SK-N-SH (cell line): ENCODE results near the gene EXOC4. TPM values are rescaled to one million over a fixed set of nuclear protein-coding genes. Genes with fewer than 3 reads are reported as not detected.

Experiments used
- CTCF ChIA-PET: fragments of 300-600, 350-600 bp; formaldehyde crosslinking; extraction: SDS; loops from one replicate; lab custom pipeline; 2021; lab: Yijun Ruan, JAX
- POLR2A ChIA-PET: fragments of 350-600 bp; sonication (Branson Sonifier 250); formaldehyde crosslinking; extraction: SDS; loops from one replicate; lab custom pipeline; 2020; ENCODE audit warnings: antibody characterized with exemption, inconsistent platforms; lab: Yijun Ruan, JAX
- DNase-seq: peaks from one replicate; pipeline ENCODE4 v3.0.0; 2012
- H2AFZ ChIP-seq: fragments of 200-600 bp; sonication (generic); 2 replicates; pipeline ENCODE4 v1.8.1; 2016; ENCODE audit warnings: antibody characterized with exemption, mild to moderate bottlenecking, low read depth
- H3F3A ChIP-seq: fragments of 200-600 bp; sonication (generic); replicated peaks from 2 replicates; pipeline ENCODE3; 2016; ENCODE audit warnings: antibody characterized with exemption, mild to moderate bottlenecking; ENCODE audit not compliant: insufficient read depth
- H3K27ac ChIP-seq, 2 experiments: fragments of 200-500 bp in 1 of 2; fragments of 200-600 bp in 1 of 2; sonication (Bioruptor generic) in 1 of 2; sonication (generic), shearing (Covaris generic) in 1 of 2; 2 replicates each; pipeline versions ENCODE4 v1.5.1 to v1.6.1; 2014 to 2016; ENCODE audit warnings: low read depth in 2 of 2, inconsistent platforms in 1 of 2, low read length in 1 of 2, mild to moderate bottlenecking in 1 of 2, mixed read lengths in 1 of 2
- H3K27me3 ChIP-seq: fragments of 200-600 bp; sonication (generic), shearing (Covaris generic); 2 replicates; pipeline ENCODE4 v1.6.1; 2016; ENCODE audit warnings: mixed run types; ENCODE audit not compliant: insufficient read depth
- H3K36me3 ChIP-seq, 2 experiments: fragments of 200-500 bp in 1 of 2; fragments of 200-600 bp in 1 of 2; sonication (Bioruptor generic) in 1 of 2; sonication (generic) in 1 of 2; replicated peaks in 1 of 2; 2 replicates each; pipeline versions ENCODE3 to v1.5.1; 2014 to 2016; ENCODE audit warnings: low read length in 1 of 2, mild to moderate bottlenecking in 1 of 2; ENCODE audit not compliant: insufficient read depth in 2 of 2, control insufficient read depth in 1 of 2
- H3K4me1 ChIP-seq, 2 experiments: fragments of 200-500 bp in 1 of 2; fragments of 200-600 bp in 1 of 2; sonication (Bioruptor generic) in 1 of 2; sonication (generic), shearing (Covaris generic) in 1 of 2; 2 replicates each; pipeline versions ENCODE4 v1.5.1 to v1.6.1; 2014 to 2016; ENCODE audit warnings: low read depth in 1 of 2, low read length in 1 of 2, mixed run types in 1 of 2; ENCODE audit not compliant: insufficient read depth in 2 of 2, control insufficient read depth in 1 of 2
- H3K4me2 ChIP-seq: fragments of 200-600 bp; sonication (generic), shearing (Covaris generic); 2 replicates; pipeline ENCODE4 v1.6.1; 2017; ENCODE audit warnings: mixed run types
- H3K4me3 ChIP-seq, 2 experiments: fragments of 200-500 bp in 1 of 2; fragments of 200-600 bp in 1 of 2; sonication (Bioruptor generic) in 1 of 2; sonication (generic), shearing (Covaris generic) in 1 of 2; 2 replicates each; pipeline versions ENCODE4 v1.5.1 to v1.8.1; 2014 to 2016; ENCODE audit warnings: low read depth in 2 of 2, inconsistent platforms in 1 of 2, low read length in 1 of 2, mild to moderate bottlenecking in 1 of 2, mixed read lengths in 1 of 2, moderate library complexity in 1 of 2
- H3K79me2 ChIP-seq: fragments of 200-600 bp; sonication (generic); 2 replicates; pipeline ENCODE4 v1.8.1; 2017; ENCODE audit warnings: mild to moderate bottlenecking; ENCODE audit not compliant: insufficient read depth
- H3K9ac ChIP-seq: fragments of 200-600 bp; sonication (generic); 2 replicates; pipeline ENCODE4 v1.6.1; 2017; ENCODE audit warnings: mixed run types
- H3K9me2 ChIP-seq: fragments of 200-600 bp; sonication (generic); 2 replicates; pipeline ENCODE4 v1.6.1; 2017; ENCODE audit warnings: mixed run types
- H3K9me3 ChIP-seq: fragments of 200-600 bp; sonication (generic); 2 replicates; pipeline ENCODE4 v1.6.1; 2017; ENCODE audit warnings: mixed run types, mild to moderate bottlenecking, moderate library complexity
- H4K20me1 ChIP-seq: fragments of 200-600 bp; sonication (generic); 2 replicates; pipeline ENCODE4 v1.6.1; 2017; ENCODE audit warnings: mild to moderate bottlenecking, mixed run types; ENCODE audit not compliant: insufficient read depth
- FOSL2 ChIP-seq: IDR thresholded peaks from 2 replicates; pipeline ENCODE4 v1.4.0; 2012; ENCODE audit warnings: low read depth, mild to moderate bottlenecking, moderate library complexity, borderline replicate concordance
- GABPA ChIP-seq: IDR thresholded peaks from 2 replicates; pipeline ENCODE4 v1.4.0; 2012; ENCODE audit warnings: low read depth, mild to moderate bottlenecking
- IRF3 ChIP-seq: fragments of 150-350 bp; IDR thresholded peaks from 2 replicates; pipeline ENCODE4 v1.6.1; 2016; ENCODE audit warnings: mild to moderate bottlenecking, low read depth, low read length
- JUND ChIP-seq: IDR thresholded peaks from 2 replicates; pipeline ENCODE4 v1.4.0; 2012
- MAX ChIP-seq: IDR thresholded peaks from 2 replicates; pipeline ENCODE4 v1.4.0; 2012; ENCODE audit warnings: low read depth
- MXI1 ChIP-seq: IDR thresholded peaks from 2 replicates; pipeline ENCODE4 v1.6.1; 2012; ENCODE audit warnings: mild to moderate bottlenecking, low read depth, low read length, improper control_type of control experiment
- NFIC ChIP-seq: IDR thresholded peaks from 2 replicates; pipeline ENCODE4 v1.4.0; 2012; ENCODE audit warnings: borderline replicate concordance
- NRF1 ChIP-seq: IDR thresholded peaks from 2 replicates; pipeline ENCODE4 v1.6.1; 2012; ENCODE audit warnings: low read depth, mild to moderate bottlenecking, low read length
- RCOR1 ChIP-seq: fragments of 150-350 bp; IDR thresholded peaks from 2 replicates; pipeline ENCODE4 v1.6.1; 2017; ENCODE audit warnings: antibody characterized with exemption, low read length
- RXRA ChIP-seq: IDR thresholded peaks from 2 replicates; pipeline ENCODE4 v1.4.0; 2012; ENCODE audit warnings: low read depth, mild to moderate bottlenecking, borderline replicate concordance
- SIN3A ChIP-seq: IDR thresholded peaks from 2 replicates; pipeline ENCODE4 v1.6.1; 2012; ENCODE audit warnings: low read depth, mild to moderate bottlenecking, low read length, moderate library complexity, borderline replicate concordance
- SMC3 ChIP-seq: IDR thresholded peaks from 2 replicates; pipeline ENCODE4 v1.6.1; 2012; ENCODE audit warnings: low read depth, low read length, improper control_type of control experiment
- TAF1 ChIP-seq: IDR thresholded peaks from 2 replicates; pipeline ENCODE4 v1.6.1; 2012; ENCODE audit warnings: low read depth, mild to moderate bottlenecking, low read length, moderate library complexity, borderline replicate concordance
- TCF12 ChIP-seq: IDR thresholded peaks from 2 replicates; pipeline ENCODE4 v1.4.0; 2012
- YY1 ChIP-seq: IDR thresholded peaks from 2 replicates; pipeline ENCODE4 v1.4.0; 2012; ENCODE audit warnings: low read depth, mild to moderate bottlenecking
- WGBS: methylation state at CpG from one replicate; pipeline ENCODE4 v1.1.6; 2017; ENCODE audit warnings: low lambda C conversion rate; 5-methylcytosine and 5-hydroxymethylcytosine counted together
- polyA plus RNA-seq, 3 experiments: library from polyadenylated mRNA; depleted of rRNA; stranded (reverse); fragments of >200 nt; gene quantifications; 2 replicates each; pipeline ENCODE4 v1.2.3, GENCODE V29; 2012
- TF ChIP-seq, protein P1 (sequence below): IDR thresholded peaks from 2 replicates; pipeline ENCODE4 v1.6.1; 2012; ENCODE audit warnings: mild to moderate bottlenecking, low read depth, low read length, moderate library complexity
- TF ChIP-seq, protein P2 (sequence below): fragments of 150-350 bp; IDR thresholded peaks from 2 replicates; pipeline ENCODE4 v1.6.1; 2017; ENCODE audit warnings: antibody characterized with exemption, low read length, low read depth, borderline replicate concordance
- TF ChIP-seq, protein P3 (sequence below): IDR thresholded peaks from 2 replicates; pipeline ENCODE4; 2012
- TF ChIP-seq, protein P4 (sequence below): IDR thresholded peaks from 2 replicates; pipeline ENCODE4 v1.4.0; 2012; ENCODE audit warnings: low read depth, borderline replicate concordance

EXOC4 gene
- polyA plus RNA-seq, 1 of the 3 experiments (the other 2 are of a cell fraction): 37.3 TPM

DNA sequence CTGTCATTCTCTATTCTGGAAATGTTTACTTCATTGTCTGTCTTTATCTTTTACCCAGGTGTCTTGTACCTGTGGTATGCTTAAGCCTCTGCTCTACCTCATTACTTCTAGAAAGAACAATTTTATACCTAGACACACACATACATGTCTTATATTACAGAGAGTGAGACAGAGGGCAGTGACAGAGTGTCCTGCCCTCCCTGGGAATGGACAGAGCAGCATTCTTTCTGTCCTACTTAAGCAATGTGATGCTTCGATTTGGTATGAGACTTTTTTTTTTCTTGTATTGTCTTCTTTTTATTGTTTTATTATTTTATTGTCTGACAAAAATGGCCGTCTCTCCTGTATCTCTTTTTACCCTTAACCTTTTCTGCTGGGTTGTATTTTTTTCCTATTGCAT, 286.1 kb downstream of the EXOC4 start:
- Histone ChIP-seq H3F3A (no peaks in the 10 kb centered on the region), H3K36me3 (peaks cover 0 to 14% of the 10 kb centered on the region in 2 experiments), H3K9ac (no peak overlapping the region), H3K4me2 (no peak overlapping the region), H3K27ac (peak overlapping the region in 1 of 2 experiments; percentile 64; a peak in 1 of 4 replicates), H4K20me1 (no peaks in the 10 kb centered on the region), H3K4me3 (no peak overlapping the region), H3K9me3 (no peaks in the 10 kb centered on the region), H3K9me2 (no peaks in the 10 kb centered on the region), H3K79me2 (no peaks in the 10 kb centered on the region), H2AFZ (no peak overlapping the region), H3K27me3 (no peaks in the 10 kb centered on the region), H3K4me1 (peaks cover 3 to 34% of the 10 kb centered on the region in 2 experiments; a peak in 3 of 4 replicates)
- CTCF ChIA-PET: interaction anchor here (0.6 kb wide), 1 partner anchor 12 kb away, joined by 3 read pairs; no protein-coding TSS in a partner anchor
- no peak for TF ChIP-seq YY1
- TF ChIP-seq SIN3A: no peak
- no peak for TF ChIP-seq SMC3
- no peak for TF ChIP-seq GABPA
- TF ChIP-seq FOSL2: no peak
- TF ChIP-seq, protein P1, sequence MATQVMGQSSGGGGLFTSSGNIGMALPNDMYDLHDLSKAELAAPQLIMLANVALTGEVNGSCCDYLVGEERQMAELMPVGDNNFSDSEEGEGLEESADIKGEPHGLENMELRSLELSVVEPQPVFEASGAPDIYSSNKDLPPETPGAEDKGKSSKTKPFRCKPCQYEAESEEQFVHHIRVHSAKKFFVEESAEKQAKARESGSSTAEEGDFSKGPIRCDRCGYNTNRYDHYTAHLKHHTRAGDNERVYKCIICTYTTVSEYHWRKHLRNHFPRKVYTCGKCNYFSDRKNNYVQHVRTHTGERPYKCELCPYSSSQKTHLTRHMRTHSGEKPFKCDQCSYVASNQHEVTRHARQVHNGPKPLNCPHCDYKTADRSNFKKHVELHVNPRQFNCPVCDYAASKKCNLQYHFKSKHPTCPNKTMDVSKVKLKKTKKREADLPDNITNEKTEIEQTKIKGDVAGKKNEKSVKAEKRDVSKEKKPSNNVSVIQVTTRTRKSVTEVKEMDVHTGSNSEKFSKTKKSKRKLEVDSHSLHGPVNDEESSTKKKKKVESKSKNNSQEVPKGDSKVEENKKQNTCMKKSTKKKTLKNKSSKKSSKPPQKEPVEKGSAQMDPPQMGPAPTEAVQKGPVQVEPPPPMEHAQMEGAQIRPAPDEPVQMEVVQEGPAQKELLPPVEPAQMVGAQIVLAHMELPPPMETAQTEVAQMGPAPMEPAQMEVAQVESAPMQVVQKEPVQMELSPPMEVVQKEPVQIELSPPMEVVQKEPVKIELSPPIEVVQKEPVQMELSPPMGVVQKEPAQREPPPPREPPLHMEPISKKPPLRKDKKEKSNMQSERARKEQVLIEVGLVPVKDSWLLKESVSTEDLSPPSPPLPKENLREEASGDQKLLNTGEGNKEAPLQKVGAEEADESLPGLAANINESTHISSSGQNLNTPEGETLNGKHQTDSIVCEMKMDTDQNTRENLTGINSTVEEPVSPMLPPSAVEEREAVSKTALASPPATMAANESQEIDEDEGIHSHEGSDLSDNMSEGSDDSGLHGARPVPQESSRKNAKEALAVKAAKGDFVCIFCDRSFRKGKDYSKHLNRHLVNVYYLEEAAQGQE: no peak
- TF ChIP-seq RCOR1: no peak
- no peak for TF ChIP-seq MXI1
- TF ChIP-seq MAX: no peak
- TF ChIP-seq TAF1: no peak
- no peak for TF ChIP-seq TCF12
- no peak for TF ChIP-seq IRF3
- no peak for TF ChIP-seq JUND
- no peak for TF ChIP-seq RXRA
- TF ChIP-seq, protein P2, sequence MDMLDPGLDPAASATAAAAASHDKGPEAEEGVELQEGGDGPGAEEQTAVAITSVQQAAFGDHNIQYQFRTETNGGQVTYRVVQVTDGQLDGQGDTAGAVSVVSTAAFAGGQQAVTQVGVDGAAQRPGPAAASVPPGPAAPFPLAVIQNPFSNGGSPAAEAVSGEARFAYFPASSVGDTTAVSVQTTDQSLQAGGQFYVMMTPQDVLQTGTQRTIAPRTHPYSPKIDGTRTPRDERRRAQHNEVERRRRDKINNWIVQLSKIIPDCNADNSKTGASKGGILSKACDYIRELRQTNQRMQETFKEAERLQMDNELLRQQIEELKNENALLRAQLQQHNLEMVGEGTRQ: no peak
- TF ChIP-seq NFIC: no peak
- TF ChIP-seq, protein P3, sequence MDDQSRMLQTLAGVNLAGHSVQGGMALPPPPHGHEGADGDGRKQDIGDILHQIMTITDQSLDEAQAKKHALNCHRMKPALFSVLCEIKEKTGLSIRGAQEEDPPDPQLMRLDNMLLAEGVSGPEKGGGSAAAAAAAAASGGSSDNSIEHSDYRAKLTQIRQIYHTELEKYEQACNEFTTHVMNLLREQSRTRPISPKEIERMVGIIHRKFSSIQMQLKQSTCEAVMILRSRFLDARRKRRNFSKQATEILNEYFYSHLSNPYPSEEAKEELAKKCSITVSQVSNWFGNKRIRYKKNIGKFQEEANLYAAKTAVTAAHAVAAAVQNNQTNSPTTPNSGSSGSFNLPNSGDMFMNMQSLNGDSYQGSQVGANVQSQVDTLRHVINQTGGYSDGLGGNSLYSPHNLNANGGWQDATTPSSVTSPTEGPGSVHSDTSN: no peak
- TF ChIP-seq, protein P4, sequence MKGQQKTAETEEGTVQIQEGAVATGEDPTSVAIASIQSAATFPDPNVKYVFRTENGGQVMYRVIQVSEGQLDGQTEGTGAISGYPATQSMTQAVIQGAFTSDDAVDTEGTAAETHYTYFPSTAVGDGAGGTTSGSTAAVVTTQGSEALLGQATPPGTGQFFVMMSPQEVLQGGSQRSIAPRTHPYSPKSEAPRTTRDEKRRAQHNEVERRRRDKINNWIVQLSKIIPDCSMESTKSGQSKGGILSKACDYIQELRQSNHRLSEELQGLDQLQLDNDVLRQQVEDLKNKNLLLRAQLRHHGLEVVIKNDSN: no peak
- no peak for TF ChIP-seq NRF1
- POLR2A ChIA-PET: interaction anchor here (0.6 kb wide), 1 partner anchor 441 kb away, joined by 3 read pairs; no protein-coding TSS in a partner anchor
- WGBS: 87% methylated on average over 2 of the region's 2 CpGs
- no peak for DNase-seq
